HG02759 (cell line): ENCODE results near the gene RFX8.
"Not testable (repeated sequence)": the region's sequence is repeated elsewhere in the genome, so short reads cannot be mapped to it uniquely, and the experiment has no call there.

Experiments
- ATAC-seq: cut with Tn5 transposase; IDR thresholded peaks from one replicate; pipeline ENCODE4 v1.9.1; 2021; ENCODE audit warnings: mild to moderate bottlenecking, moderate library complexity; ENCODE audit not compliant: unreplicated experiment

Gene RFX8

GRCh38 chr2:101355401-101356054 is 119.4 kb downstream of the RFX8 start:
- no peak for ATAC-seq

GRCh38 chr2:101354420-101355311 is 120.2 kb downstream of the RFX8 start:
- ATAC-seq, result no peak

GRCh38 chr2:101352631-101353030 is 122.3 kb downstream of the RFX8 start:
- ATAC-seq, result not testable (repeated sequence)

- ATAC-seq, result no peak
Observed at GRCh38 chr2:101351207-101351606, 123.7 kb downstream of the RFX8 start.

GRCh38 chr2:101349893-101350662 is 124.8 kb downstream of the RFX8 start:
- no peak for ATAC-seq

- ATAC-seq, result no peak
Observed at GRCh38 chr2:101348883-101349282, 126.0 kb downstream of the RFX8 start.
